Bronchial epithelial cell (primary cell): ENCODE measurements around the gene WDR4. TPM values are rescaled to one million over a fixed set of nuclear protein-coding genes. Genes with fewer than 3 reads are reported as not detected.
"Not testable (repeated sequence)": the region's sequence is repeated elsewhere in the genome, so short reads cannot be mapped to it uniquely, and the experiment has no call there.

Experiments
- DNase-seq: peaks from one replicate; pipeline ENCODE4 v3.0.0-alpha.2; 2010; ENCODE audit warnings: low read depth
- FAIRE-seq: peaks from 2 replicates; lab custom pipeline; 2011; peaks lifted over from hg19 to GRCh38; lab: Jason Lieb, UNC
- H3K27me3 ChIP-seq: 2 replicates; pipeline ENCODE4 v1.5.1; 2011; ENCODE audit warnings: low read length; ENCODE audit not compliant: control insufficient read depth, insufficient read depth
- H3K36me3 ChIP-seq: 2 replicates; pipeline ENCODE4 v1.5.1; 2011; ENCODE audit warnings: low read length; ENCODE audit not compliant: control insufficient read depth, insufficient read depth
- H3K4me3 ChIP-seq: 2 replicates; pipeline ENCODE4 v1.5.1; 2011; ENCODE audit warnings: mild to moderate bottlenecking, low read depth, low read length, control low read depth
- total RNA-seq: library from RNA; depleted of rRNA; stranded (reverse); fragments of >200 nt; gene quantifications from 2 replicates; pipeline ENCODE4 v1.2.1, GENCODE V29; 2014
- TF ChIP-seq, protein P1 (sequence below): IDR thresholded peaks from 2 replicates; pipeline ENCODE4 v1.5.1; 2011; ENCODE audit warnings: mild to moderate bottlenecking, moderate library complexity, low read length, control low read depth, inconsistent platforms; ENCODE audit not compliant: insufficient read depth, severe bottlenecking

The WDR4 gene
- total RNA-seq, 1 donor from 2014 or later, result 28.4 TPM

DNA sequence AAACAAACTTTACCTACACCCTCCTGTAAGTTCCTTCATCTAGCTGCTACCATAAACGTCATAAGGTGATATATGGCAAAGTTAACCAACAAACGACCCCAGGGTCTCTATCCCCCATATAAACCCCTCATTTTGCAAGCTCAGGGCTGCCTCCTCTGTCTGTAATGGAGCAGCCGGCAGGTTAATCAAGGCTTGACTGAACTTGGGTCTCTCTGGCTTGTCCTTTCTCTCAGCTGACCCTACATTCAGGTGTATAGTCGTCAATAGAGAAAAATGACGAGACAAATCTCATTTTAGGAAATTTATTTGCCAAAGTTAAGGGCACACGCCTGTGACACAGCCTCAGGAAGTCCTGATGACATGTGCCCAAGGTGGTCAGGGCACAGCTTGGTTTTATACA, 67.4 kb downstream of the WDR4 start:
- Histone ChIP-seq H3K27me3 (no peaks in the 10 kb centered on the region), H3K36me3 (peaks cover 2% of the 10 kb centered on the region), H3K4me3 (no peak overlapping the region)
- DNase-seq, result no peak
- TF ChIP-seq, protein P1, sequence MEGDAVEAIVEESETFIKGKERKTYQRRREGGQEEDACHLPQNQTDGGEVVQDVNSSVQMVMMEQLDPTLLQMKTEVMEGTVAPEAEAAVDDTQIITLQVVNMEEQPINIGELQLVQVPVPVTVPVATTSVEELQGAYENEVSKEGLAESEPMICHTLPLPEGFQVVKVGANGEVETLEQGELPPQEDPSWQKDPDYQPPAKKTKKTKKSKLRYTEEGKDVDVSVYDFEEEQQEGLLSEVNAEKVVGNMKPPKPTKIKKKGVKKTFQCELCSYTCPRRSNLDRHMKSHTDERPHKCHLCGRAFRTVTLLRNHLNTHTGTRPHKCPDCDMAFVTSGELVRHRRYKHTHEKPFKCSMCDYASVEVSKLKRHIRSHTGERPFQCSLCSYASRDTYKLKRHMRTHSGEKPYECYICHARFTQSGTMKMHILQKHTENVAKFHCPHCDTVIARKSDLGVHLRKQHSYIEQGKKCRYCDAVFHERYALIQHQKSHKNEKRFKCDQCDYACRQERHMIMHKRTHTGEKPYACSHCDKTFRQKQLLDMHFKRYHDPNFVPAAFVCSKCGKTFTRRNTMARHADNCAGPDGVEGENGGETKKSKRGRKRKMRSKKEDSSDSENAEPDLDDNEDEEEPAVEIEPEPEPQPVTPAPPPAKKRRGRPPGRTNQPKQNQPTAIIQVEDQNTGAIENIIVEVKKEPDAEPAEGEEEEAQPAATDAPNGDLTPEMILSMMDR, result no peak
- FAIRE-seq, result no peak

DNA sequence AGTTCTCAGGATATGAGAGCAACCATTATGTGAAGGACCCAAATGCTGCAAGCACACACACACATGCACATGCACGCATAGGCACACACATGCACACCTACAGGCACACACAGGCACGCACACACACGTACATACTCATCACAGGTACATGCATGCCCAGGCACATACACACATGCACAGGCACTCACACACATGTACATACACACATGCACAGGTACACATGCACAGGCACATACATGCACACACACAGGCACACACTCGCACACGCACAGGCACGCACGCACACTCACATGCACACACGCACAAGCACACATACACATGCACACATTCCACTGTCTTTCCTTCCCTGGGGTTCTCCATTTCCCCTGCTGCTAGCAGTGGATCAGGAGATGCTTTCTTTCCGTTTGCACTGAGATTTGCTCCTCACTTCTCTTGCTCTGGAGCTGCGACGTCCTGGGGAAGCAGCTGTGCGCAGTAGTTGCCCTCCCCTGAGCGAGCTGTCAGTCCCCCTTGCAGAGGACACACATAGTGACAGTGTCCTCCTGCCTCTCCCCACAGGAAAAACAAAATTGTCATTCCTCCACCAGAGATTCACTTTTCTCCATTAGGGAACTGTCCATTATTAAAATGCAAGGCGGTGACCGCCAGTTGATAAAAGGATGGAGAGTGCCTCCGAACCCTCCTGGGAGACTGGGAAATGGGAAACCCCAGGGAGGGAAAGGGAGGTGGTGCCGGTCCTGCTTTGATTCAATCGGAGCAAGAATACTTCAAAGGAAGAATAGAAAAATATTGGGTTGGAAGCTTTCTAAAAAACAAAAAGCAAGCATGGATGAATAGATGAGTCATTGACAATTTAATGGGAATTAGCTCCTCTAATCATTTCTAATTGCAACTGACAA, 69.5 kb downstream of the WDR4 start:
- TF ChIP-seq, protein P1, result no peak
- peaks cover 2% of the 10 kb centered on the region for H3K36me3 ChIP-seq
- no peak for DNase-seq
- H3K27me3 ChIP-seq, result no peaks in the 10 kb centered on the region
- FAIRE-seq, result no peak
- no peak overlapping the region for H3K4me3 ChIP-seq

DNA sequence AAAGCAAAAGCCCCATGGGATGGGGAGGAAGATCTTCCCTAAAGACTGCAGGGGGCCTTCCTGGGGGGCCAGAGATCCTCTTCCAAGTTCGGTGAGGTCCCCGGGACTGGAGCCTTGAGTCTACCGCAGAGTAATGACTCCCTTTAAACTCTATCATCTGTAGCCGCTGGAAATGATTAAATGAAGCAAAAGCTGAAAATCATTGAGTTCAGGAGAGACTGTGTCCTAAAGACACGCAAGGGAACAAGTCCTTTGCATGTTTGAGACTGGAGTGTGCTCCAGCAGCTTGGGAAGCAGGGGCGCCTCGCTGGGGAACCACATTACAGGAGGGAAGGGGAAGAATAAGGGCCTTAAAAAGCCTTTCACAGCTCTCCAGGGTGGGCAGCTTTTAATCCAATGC, 70.2 kb downstream of the WDR4 start:
- Histone ChIP-seq H3K4me3 (no peak overlapping the region), H3K36me3 (peaks cover 2% of the 10 kb centered on the region), H3K27me3 (no peaks in the 10 kb centered on the region)
- TF ChIP-seq, protein P1, result no peak
- DNase-seq, result no peak
- FAIRE-seq, result no peak

DNA sequence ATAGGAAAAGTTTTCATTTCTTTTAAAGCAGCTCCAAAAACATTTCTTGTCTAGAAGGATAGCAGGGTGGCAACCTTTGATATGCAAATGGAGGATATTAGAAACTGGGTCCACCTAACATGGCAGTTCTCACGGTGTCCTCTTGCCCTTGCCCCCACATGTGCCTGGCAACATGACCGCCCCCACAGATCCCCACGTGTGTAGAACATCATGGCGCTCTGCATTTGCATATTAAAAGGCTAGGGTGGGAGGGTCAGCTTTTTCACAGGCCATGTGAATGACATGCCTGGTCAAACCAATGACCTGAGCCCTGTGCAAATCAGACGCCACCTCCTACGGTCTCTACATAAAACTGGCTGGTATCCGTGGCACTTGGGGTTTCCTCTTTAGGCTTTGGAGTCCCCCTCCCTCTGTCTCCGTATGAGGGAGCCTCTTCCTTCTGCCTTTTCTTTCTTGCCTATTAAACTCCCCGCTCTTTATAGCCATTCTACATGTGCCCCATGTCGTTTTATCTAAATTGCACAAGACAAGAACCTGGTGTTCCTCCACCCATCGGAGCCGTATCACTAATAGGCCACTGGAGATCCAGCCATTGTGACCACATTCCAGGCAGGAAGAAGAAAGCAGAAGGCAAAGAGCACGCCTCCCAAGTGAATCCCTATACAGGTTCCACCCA, 71.3 kb downstream of the WDR4 start:
- no peak for DNase-seq
- TF ChIP-seq, protein P1, result no peak
- H3K4me3 ChIP-seq, result no peak overlapping the region
- H3K27me3 ChIP-seq, result no peaks in the 10 kb centered on the region
- H3K36me3 ChIP-seq, result peaks cover 2% of the 10 kb centered on the region
- FAIRE-seq, result peak; percentile 52

DNA sequence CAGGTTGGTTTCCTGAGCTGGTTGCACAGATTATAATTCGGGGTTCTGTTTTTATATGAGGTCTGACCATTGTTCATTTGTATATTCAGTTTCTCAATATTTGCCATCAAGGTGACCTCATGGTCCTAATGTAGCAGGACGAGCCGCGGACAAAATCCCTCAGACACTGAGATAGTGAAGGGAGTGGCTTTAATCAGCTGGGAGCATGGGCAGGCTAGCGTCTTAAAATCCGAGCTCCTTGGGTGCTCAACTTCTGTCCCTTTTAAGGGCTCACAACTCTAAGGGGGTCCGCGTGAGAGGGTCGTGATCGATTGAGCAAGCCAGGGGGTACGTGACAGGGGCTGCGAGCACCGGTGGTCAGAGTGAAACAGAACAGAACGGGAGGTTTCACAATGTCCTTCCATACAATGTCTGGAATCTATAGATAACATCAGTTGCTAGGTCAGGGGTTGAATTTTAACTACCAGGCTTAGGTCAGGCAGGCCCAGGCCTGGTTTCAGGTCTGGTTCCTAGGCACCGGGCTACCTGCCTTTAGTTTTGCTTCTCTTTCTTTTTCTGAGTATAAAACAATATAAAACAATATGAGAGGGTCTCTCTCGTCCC, 71.9 kb downstream of the WDR4 start:
- not testable (repeated sequence) for H3K36me3 ChIP-seq, FAIRE-seq, H3K27me3 ChIP-seq, DNase-seq, H3K4me3 ChIP-seq

DNA sequence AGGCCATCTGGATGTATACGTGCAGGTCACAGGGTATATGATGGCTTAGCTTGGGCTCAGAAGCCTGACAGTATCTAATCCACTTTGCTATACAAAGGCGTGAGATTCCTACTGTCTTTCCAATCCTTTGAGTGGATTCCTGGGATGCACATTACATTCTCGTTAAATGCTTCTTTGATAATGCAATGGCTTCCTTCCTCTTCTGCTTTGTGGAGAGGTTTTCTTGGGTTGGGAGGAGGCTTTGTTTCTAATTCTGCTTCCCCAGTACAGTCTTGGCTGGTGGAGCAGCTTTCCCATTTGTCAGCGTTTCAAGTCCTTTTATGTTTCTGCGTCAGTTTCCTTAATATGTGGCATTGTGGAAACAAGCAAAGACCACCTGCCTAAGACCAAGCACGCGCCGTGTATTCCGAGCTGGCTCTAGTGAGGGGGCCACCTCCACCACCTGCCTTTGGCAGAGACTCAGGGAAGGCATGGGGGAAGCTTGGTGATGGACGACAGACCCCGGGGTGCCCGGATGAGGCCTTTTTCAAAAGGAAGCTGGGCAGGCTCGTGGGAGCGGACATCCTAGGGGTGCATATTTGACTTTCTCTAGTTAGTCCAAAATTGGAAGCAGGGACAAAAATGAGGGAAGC, 72.7 kb downstream of the WDR4 start:
- DNase-seq (no peak), FAIRE-seq (no peak)
- H3K36me3 ChIP-seq, result peaks cover 2% of the 10 kb centered on the region
- no peak overlapping the region for H3K4me3 ChIP-seq
- TF ChIP-seq, protein P1, result no peak
- no peaks in the 10 kb centered on the region for H3K27me3 ChIP-seq

DNA sequence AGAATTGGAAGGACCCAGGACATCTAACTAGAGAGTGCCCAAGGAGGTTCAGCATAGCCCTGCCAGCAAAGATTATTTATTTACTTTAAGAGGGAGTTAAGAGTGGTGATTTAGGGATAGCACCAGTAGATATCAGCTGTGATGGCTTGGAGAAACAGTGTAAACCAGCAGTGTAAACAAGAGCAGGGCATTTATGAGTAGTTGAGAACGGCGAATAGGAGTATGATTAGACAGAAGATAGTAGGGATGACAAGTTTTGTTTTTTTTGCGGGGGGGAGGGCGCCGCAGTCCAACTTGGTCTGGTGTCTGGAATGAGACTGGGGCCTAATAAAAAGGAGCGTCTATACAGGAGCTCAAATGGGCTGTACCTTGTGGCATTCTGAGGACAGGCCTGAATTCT, 77.7 kb downstream of the WDR4 start:
- not testable (repeated sequence) for FAIRE-seq, H3K36me3 ChIP-seq, H3K4me3 ChIP-seq, H3K27me3 ChIP-seq, DNase-seq
